CD4-positive, alpha-beta T cell treated with Interleukin-6 at 100 ng/mL for 8 hours (primary cell): ENCODE results near the gene MEIS2.

Source experiments
- DNase-seq: peaks from one replicate; pipeline ENCODE4 v3.0.0-alpha.2; 2020; ENCODE audit warnings: mixed read lengths, low spot score

The MEIS2 gene

GRCh38 chr15:37098468-37099318 lies 1.7 kb downstream of the MEIS2 start:
- DNase-seq: no peak

DNA sequence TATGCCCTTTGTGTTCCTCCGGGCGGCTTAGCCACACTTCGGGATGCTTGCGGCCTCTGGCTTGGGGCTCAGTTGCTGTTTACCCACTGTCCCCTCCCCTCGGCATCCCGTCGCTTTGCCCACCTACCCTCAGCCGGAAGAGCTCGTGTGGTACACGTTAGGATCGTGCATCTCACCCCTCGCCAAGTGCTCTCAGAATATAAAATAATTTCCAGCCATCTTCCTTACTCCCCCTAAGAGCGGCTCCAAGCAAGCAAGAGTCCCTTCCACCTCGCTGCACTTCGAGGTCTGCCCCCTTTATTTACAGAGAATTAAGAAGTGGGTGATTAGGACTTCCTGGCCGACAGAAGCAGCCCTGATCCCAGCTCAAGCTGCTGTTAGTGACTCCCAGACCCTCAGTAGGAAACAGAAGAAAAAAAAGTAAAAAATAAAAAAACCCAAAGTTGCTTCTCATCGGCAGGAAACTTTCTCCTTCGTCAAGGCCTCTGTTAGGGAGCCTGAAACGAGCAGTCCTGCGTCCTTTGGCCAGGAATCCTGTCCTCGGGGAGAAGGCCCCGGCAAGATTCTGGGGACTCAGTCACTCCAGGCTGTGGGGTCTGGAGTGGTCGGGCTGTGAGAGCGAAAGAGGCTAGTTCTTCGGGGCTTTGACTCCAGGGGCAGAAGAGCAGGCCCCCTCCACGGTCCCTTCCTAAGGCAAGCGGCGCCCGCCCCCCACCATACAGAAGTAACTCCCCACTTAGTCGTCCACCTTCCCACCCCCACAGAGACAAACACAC lies 3.0 kb downstream of the MEIS2 start:
- no peak for DNase-seq

DNA sequence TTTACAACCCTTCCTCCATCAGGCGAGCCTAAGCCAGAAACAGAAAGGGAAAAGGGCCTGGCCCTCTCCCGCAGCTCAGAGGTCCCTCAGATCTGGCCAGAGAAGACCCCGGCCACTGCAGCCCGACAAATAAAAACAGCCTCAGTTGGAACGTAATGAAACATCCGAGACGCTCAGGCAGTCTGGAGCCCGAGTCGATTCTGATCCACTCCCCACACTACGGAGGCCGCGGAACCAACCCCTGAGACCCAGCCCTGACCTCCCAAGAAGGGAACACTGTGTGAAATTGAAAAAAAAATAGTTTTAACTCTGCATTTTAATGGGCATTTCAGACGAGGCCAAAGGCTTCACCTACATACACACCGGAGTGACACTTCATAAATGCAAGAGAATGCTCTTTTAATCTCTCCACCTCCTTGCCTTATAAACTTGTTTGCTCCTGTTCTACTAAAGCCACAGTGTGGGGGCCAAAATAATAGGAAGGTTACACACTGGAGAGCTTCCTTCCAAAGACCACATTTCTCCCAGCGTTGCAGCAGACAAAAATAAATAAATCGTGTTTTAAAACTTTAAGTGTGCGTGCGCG lies 3.7 kb downstream of the MEIS2 start:
- DNase-seq: no peak

DNA sequence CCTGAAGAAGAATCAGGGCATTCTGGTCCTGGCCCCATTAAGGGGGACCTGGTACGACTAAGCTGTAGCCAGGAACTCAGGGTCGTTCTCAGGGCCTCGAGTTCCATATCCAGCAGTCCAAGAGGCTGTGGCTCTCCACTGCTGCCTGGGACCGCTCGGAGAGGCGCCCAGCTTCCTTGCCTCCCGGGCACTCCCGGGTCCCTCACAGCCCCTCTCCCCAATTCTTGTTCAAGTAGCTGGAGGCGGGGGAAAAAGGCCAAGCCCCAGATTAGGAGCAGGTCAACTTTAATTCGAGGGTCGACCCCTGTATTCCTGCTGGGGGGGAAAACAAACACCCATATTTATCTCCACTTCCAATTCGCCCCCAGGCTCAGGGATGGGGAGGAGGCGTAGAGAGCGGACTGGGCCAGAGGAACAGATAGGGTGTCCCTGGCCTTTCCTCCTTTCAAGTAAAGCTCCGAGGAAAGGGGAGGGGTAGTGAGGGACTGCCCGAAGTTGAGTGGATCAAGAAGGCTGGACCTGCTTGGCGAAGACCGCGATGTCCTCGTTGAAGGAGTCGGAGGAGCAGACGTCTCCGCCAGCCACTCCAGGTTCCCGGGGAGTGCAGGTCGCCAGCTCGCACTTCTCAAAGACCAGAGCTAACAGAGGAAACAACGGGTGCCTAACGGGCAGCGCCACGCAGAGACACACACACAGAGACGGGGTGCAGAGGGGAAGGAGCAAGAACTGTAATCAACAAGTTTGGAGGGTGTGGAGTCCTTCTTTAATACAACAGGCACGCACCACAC lies 4.4 kb downstream of the MEIS2 start:
- no peak for DNase-seq

DNA sequence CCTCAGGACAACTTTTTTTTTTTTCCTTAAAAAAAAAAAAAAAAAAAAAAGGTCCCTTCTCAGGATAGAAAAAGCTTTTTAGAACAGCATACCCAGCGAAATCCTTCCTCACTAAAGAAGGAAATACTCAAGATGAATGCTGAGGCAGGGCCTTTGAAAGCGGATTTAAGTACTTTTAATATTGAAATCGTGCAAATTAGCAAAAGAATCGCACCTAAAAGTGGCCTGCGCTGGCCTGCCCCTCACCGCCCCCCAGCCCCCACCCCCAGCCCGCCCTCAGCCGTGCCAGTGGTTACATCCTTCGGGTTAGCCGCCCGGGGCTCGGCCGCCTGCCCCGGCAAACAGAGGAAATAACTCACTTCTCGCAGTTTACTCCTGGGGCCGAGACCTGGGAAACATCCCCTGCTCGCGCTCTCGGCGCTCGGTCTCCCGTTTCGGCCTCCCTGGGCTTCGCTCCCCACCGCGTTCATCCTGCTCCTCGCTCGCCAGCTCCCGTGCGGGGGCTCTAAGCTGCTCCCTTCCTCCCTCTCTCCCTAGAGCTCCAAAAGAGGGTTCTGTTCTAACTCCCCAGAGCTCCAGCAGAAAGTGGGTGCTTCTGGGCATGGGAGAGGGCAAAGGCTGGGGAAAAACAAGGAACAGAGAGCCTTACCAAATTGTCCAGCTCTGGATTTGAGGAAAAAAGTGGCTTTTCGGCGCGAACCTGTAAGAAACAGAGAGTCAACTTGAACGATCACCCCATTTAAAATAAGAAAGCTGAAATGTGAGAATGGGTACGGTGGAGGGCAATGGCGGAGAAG lies 5.2 kb downstream of the MEIS2 start:
- no peak for DNase-seq

DNA sequence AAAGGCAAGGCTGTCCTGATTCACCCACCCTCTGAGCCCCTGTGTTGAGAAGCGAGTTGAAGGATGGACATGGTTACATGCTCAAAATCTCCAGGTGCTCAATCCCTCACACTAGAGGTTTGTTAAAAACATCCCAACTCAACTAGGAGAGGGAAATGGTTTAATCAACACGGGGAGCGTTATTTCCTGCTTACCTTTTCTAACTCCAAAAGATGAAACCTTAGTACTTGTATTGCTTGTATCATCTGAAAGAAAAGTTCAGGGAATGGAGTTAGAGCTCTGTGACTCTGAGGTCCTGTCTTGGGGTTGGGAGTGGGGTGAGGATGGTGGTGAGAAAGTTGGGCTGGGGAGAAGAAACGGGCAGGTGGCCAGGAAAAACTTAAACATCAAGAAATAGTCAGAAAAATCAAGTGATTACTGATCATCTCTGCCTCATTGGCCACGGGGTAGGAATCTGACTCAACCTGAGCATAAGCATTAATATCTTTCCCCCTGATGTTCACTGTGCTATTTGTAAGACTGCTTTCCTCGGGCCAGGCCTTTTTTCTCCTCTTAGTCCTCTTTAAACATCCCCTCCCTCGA lies 5.9 kb downstream of the MEIS2 start:
- DNase-seq: no peak

GRCh38 chr15:37093480-37094332 lies 6.6 kb downstream of the MEIS2 start:
- no peak for DNase-seq

- DNase-seq: no peak
Observed at GRCh38 chr15:37090543-37091175, 9.7 kb downstream of the MEIS2 start.

GRCh38 chr15:37088436-37088835 lies 11.9 kb downstream of the MEIS2 start:
- no peak for DNase-seq

- no peak for DNase-seq
Observed at GRCh38 chr15:37087131-37087588, 13.2 kb downstream of the MEIS2 start.

- no peak for DNase-seq
Observed at GRCh38 chr15:37086521-37086920, 13.8 kb downstream of the MEIS2 start.

GRCh38 chr15:37086120-37086519 lies 14.2 kb downstream of the MEIS2 start:
- no peak for DNase-seq

DNA sequence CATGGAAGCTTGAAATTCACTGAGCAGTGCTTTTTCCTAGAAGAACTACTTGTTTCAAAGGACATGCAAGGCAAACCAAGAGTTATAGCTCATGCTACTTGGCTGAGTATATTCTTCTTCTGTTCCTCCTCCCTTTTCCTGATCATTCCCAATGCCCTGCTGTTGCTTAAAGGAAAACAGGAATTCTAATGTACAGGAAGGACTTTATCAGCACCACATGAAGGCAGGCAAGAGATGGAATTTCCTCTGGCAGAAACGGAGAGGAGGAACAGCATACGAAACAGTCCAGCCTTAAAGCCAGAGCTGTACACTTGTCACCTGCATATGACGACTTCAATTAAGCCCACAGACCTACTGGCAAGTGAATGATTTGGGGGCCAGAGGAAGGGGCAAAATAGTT lies 15.7 kb downstream of the MEIS2 start:
- DNase-seq: no peak

- DNase-seq: no peak
Observed at GRCh38 chr15:37083610-37084009, 16.7 kb downstream of the MEIS2 start.

GRCh38 chr15:37081983-37082382 lies 18.4 kb downstream of the MEIS2 start:
- DNase-seq: no peak

DNA sequence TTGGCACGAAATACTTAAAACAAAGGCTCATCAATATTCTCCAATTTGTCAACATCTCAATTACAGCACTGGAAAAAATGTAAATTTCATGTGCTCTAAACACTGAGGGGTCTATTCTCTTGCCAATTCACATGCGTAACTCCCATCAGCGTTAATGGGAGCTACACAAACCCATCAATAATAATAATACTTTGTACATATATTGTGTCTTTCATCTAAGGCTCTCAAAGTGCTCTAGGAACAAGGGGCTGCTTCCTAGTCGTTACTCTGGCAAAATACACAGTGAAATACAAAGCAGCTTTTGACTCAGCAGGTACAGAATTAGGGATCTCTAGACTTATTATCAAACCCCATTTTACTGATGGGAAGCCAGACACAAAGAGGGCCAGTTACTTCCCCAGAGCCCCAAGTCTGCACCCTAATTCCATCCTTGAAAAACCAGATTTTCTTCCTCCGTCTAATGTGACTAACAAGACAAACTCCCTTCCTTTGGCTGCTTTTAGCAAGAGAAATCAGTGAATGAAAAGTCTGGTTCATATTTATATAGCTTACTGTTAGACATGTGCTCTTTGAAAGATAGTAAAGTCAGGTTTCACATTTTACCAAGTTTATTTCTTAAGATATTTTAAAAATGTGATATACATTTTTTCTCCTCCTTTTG lies 20.0 kb downstream of the MEIS2 start:
- DNase-seq: no peak

- no peak for DNase-seq
Observed at GRCh38 chr15:37079726-37080125, 20.6 kb downstream of the MEIS2 start.

DNA sequence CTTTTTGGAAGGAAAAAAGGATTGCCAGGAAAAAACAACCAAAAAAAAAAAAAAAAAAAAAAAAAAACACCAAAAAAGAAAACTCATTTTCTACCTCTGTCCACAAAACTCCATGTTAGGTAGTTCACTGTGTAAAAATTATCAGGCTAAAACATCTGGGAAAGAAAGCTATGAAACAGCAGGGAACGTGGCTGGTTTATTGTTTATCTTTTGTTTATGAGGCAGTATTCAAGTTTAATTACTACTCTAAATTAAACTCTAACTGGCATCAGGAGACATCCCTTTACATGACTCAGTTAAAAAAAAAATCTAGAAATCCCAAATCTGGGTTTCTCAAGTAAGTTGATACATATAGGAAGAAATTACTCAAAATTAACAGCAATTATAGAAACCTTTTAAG lies 21.8 kb downstream of the MEIS2 start:
- DNase-seq: no peak
